ENCODE data around the gene ASPRV1. TPM values are rescaled to one million over a fixed set of nuclear protein-coding genes. Genes with fewer than 3 reads are reported as not detected.

ASPRV1 gene
- polyA plus RNA-seq, 3 donors = 0.25 to 0.52 (median 0.27) TPM

DNA sequence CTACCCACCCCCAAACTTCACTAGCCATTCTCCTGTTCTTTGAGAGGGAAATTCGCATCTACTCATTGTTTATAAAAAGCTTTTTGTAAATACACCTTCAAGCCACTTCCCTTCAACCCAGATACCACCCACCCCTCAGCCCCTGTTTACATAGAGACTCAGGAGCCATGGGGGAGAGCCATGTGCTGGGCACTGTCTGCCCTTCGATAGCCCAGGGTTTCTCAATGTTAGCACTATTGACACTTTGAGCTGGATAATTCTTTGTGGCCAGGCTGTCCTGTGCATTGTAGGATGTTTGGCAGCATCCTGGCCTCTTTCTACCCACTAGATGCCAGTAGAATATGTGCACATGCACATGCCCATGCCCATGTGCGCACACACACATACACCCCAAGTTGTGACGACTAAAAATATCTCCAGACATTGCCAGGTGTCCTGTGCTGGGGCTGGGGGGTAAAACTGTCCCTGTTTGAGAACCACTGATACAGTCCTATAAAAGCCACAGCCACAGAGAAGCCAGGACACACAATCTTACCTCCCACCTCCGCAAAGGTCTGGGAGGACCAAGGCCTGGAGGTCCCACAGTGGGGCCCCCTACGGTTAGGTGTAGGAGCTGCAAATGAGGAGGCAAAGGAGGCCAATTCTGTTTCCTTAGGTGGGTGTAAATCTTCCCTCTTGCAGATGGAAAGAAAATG, 44.5 kb upstream of the ASPRV1 start:
- Histone ChIP-seq H3K4me3 (replicated peaks in 1 of 3; ENCODE audit: low read depth in 2 of 3, low read length in 3 of 3) (no peak overlapping the region), H3K27ac (ENCODE audit: low read depth in 1 of 2, low read length in 2 of 2) (no peak overlapping the region), H3K36me3 (replicated peaks in 1 of 2; ENCODE audit: control insufficient read depth in 1 of 2, insufficient read depth in 2 of 2, low read length in 2 of 2) (no peaks in the 10 kb centered on the region), H3K4me2 (replicated peaks; ENCODE audit: extremely low read depth, low read length, poor library complexity, severe bottlenecking) (no peak overlapping the region), H3K79me2 (ENCODE audit: insufficient read depth, low read length) (no peaks in the 10 kb centered on the region), H3K27me3 (ENCODE audit: control insufficient read depth in 2 of 2, insufficient read depth in 2 of 2, low read length in 2 of 2) (no peaks in the 10 kb centered on the region), H3K4me1 (ENCODE audit: control insufficient read depth in 1 of 2, insufficient read depth in 2 of 2, low read length in 2 of 2) (peaks cover 27 to 29% of the 10 kb centered on the region in 2 donors), H4K20me1 (ENCODE audit: insufficient read depth, low read length) (no peaks in the 10 kb centered on the region), H2AFZ (ENCODE audit: insufficient read depth, low read depth, low read length, poor library complexity, severe bottlenecking) (no peak overlapping the region), H3K9me3 (replicated peaks in 1 of 2; ENCODE audit: control insufficient read depth in 1 of 2, insufficient read depth in 1 of 2, low read length in 2 of 2) (no peaks in the 10 kb centered on the region), H3K9ac (ENCODE audit: insufficient read depth, low read length, poor library complexity, severe bottlenecking) (no peak overlapping the region)
- peaks cover 30% of the 10 kb centered on the region for H3K4me1 Mint-ChIP-seq
- H3K9me3 Mint-ChIP-seq = peaks cover 0 to 1% (median 0%) of the 10 kb centered on the region in 7 donors
- TF ChIP-seq CTCF (IDR thresholded peaks at IDR 0.05) = no peak
- DNase-seq = no peak
- H3K4me3 Mint-ChIP-seq = no peak overlapping the region
- no peaks in the 10 kb centered on the region for H3K27me3 Mint-ChIP-seq (ENCODE audit: low read depth in 3 of 3)
- no CpG with 5 or more reads among the region's 6 CpGs for WGBS (ENCODE audit: insufficient coverage)
- peak overlapping the region in 4 of 7 donors; percentile 13 to 69 (median 38) for H3K27ac Mint-ChIP-seq
- intact Hi-C loops (cut with micrococcal nuclease) = no loop called here
- H3K36me3 Mint-ChIP-seq = peaks cover 6 to 7% of the 10 kb centered on the region in 2 donors

GRCh38 chr2:70005216-70005615, 43.8 kb upstream of the ASPRV1 start:
- Histone ChIP-seq H3K27me3 (ENCODE audit: control insufficient read depth in 2 of 2, insufficient read depth in 2 of 2, low read length in 2 of 2) (no peaks in the 10 kb centered on the region), H2AFZ (ENCODE audit: insufficient read depth, low read depth, low read length, poor library complexity, severe bottlenecking) (no peak overlapping the region), H3K4me3 (replicated peaks in 1 of 3; ENCODE audit: low read depth in 2 of 3, low read length in 3 of 3) (no peak overlapping the region), H3K4me2 (replicated peaks; ENCODE audit: extremely low read depth, low read length, poor library complexity, severe bottlenecking) (no peak overlapping the region), H3K79me2 (ENCODE audit: insufficient read depth, low read length) (no peaks in the 10 kb centered on the region), H3K9me3 (replicated peaks in 1 of 2; ENCODE audit: control insufficient read depth in 1 of 2, insufficient read depth in 1 of 2, low read length in 2 of 2) (no peaks in the 10 kb centered on the region), H3K4me1 (ENCODE audit: control insufficient read depth in 1 of 2, insufficient read depth in 2 of 2, low read length in 2 of 2) (peaks cover 20 to 22% of the 10 kb centered on the region in 2 donors), H3K36me3 (replicated peaks in 1 of 2; ENCODE audit: control insufficient read depth in 1 of 2, insufficient read depth in 2 of 2, low read length in 2 of 2) (no peaks in the 10 kb centered on the region), H3K27ac (ENCODE audit: low read depth in 1 of 2, low read length in 2 of 2) (no peak overlapping the region), H3K9ac (ENCODE audit: insufficient read depth, low read length, poor library complexity, severe bottlenecking) (no peak overlapping the region), H4K20me1 (ENCODE audit: insufficient read depth, low read length) (no peaks in the 10 kb centered on the region)
- H3K4me1 Mint-ChIP-seq = peaks cover 24% of the 10 kb centered on the region
- 100% methylated on average over 1 of the region's 2 CpGs for WGBS (ENCODE audit: insufficient coverage)
- intact Hi-C loops (cut with micrococcal nuclease) = no loop called here
- no peak for TF ChIP-seq CTCF (IDR thresholded peaks at IDR 0.05)
- H3K27ac Mint-ChIP-seq = no peak overlapping the region
- peaks cover 0 to 1% (median 0%) of the 10 kb centered on the region in 7 donors for H3K9me3 Mint-ChIP-seq
- H3K36me3 Mint-ChIP-seq = peaks cover 6% of the 10 kb centered on the region in 2 donors
- no peak for DNase-seq
- H3K27me3 Mint-ChIP-seq (ENCODE audit: low read depth in 3 of 3) = no peaks in the 10 kb centered on the region
- H3K4me3 Mint-ChIP-seq = no peak overlapping the region

All from CD14-positive monocyte (primary cell).